GM23248 (cell line): Measurements from ENCODE around the gene HEATR9.

Experiments
- EZH2 ChIP-seq: fragments of 200-600 bp; sonication (generic); IDR thresholded peaks from 2 replicates; pipeline ENCODE4 v1.6.1; 2018; ENCODE audit warnings: antibody characterized with exemption, mild to moderate bottlenecking; ENCODE audit not compliant: insufficient read depth, poor library complexity, severe bottlenecking
- EZH2phosphoT487 ChIP-seq: fragments of 200-600 bp; sonication (generic); IDR thresholded peaks from 2 replicates; pipeline ENCODE4 v1.6.1; 2018; ENCODE audit warnings: antibody characterized with exemption, moderate library complexity, mild to moderate bottlenecking, low read depth; ENCODE audit not compliant: insufficient read depth

- no peak for TF ChIP-seq EZH2
- no peak for TF ChIP-seq EZH2phosphoT487
These were observed 7.1 kb upstream of the HEATR9 start for GRCh38 chr17:35875800-35876139.
